HCT116 (cell line): ENCODE results near the gene B4GALNT4. TPM values are rescaled to one million over a fixed set of nuclear protein-coding genes. Genes with fewer than 3 reads are reported as not detected.
"Not testable (repeated sequence)": the region's sequence is repeated elsewhere in the genome, so short reads cannot be mapped to it uniquely, and the experiment has no call there.

ENCODE experiments used
- ATAC-seq: fragments of 200-7000 bp; cut with Tn5 transposase; 2 replicates; pipeline ENCODE4 v1.9.1; 2020; ENCODE audit warnings: mild to moderate bottlenecking, moderate library complexity
- BruUV-seq: library from RNA; stranded (reverse); fragments of 400-500 nt; replicated peaks from 2 replicates; lab custom pipeline; 2021; lab: Mats Ljungman, UMichigan
- CTCF ChIA-PET: fragments of 300-600 bp; sonication (Branson Sonifier 250); formaldehyde crosslinking; loops from one replicate; lab custom pipeline; 2021; ENCODE audit warnings: antibody characterized with exemption; lab: Charles Lee
- POLR2A ChIA-PET: fragments of 300-600, 350-600 bp; sonication (Branson Sonifier 250); formaldehyde crosslinking; loops from one replicate; lab custom pipeline; 2021; ENCODE audit warnings: antibody characterized with exemption; lab: Charles Lee
- RAD21 ChIA-PET, 2 experiments: fragments of 300-600 bp; sonication (Branson Sonifier 250); formaldehyde crosslinking; loops; one replicate each; lab custom pipeline; 2023; ENCODE audit warnings: low total read pairs in 2 of 2; ENCODE audit not compliant: uncharacterized antibody in 2 of 2, unreplicated experiment in 2 of 2, low non-redundant PET in 1 of 2; lab: Charles Lee
- DNase-seq: peaks from one replicate; pipeline ENCODE4 v3.0.0-alpha.2; 2010; ENCODE audit warnings: low read depth, low spot score
- H2AFZ ChIP-seq: fragments of 200-600 bp; shearing (Covaris generic), sonication (generic); 2 replicates; pipeline ENCODE4 v1.6.1; 2017; ENCODE audit warnings: low read depth, mixed run types, mixed read lengths, antibody characterized with exemption, low read length; ENCODE audit not compliant: poor library complexity, severe bottlenecking
- H3K27ac ChIP-seq: 2 replicates; pipeline ENCODE4 v1.5.1; 2012; ENCODE audit warnings: low read depth, low read length
- H3K27me3 ChIP-seq: fragments of 200-600 bp; sonication (generic); 2 replicates; pipeline ENCODE4 v1.6.1; 2016; ENCODE audit warnings: mixed run types, low read length, mixed read lengths; ENCODE audit not compliant: insufficient read depth
- H3K36me3 ChIP-seq, 2 experiments: fragments of 200-500 bp in 1 of 2; fragments of 200-600 bp in 1 of 2; sonication (Bioruptor generic) in 1 of 2; sonication (generic) in 1 of 2; 2 replicates each; pipeline versions ENCODE4 v1.5.1 to v1.6.1; 2014 to 2016; ENCODE audit warnings: low read length in 2 of 2, inconsistent platforms in 1 of 2, mixed read lengths in 1 of 2, mixed run types in 1 of 2; ENCODE audit not compliant: insufficient read depth in 2 of 2, control insufficient read depth in 1 of 2
- H3K4me1 ChIP-seq, 2 experiments: fragments of 200-600 bp in 1 of 2; sonication (generic) in 1 of 2; 2 replicates each; pipeline versions ENCODE4 v1.5.1 to v1.6.1; 2012 to 2017; ENCODE audit warnings: low read length in 2 of 2, inconsistent platforms in 1 of 2, mild to moderate bottlenecking in 1 of 2, mixed read lengths in 1 of 2, mixed run types in 1 of 2, moderate library complexity in 1 of 2; ENCODE audit not compliant: insufficient read depth in 2 of 2, control insufficient read depth in 1 of 2
- H3K4me2 ChIP-seq: fragments of 200-600 bp; sonication (generic); 2 replicates; pipeline ENCODE4 v1.6.1; 2017; ENCODE audit warnings: mixed run types, low read length, mixed read lengths
- H3K4me3 ChIP-seq, 2 experiments: fragments of 200-600 bp in 1 of 2; sonication (generic) in 1 of 2; replicated peaks in 1 of 2; 2 replicates each; pipeline ENCODE4 v1.5.1; 2011 to 2016; ENCODE audit warnings: low read length in 2 of 2, control low read depth in 1 of 2, low read depth in 1 of 2, mild to moderate bottlenecking in 1 of 2, mixed read lengths in 1 of 2, mixed run types in 1 of 2
- H3K79me2 ChIP-seq: fragments of 200-600 bp; sonication (generic); 2 replicates; pipeline ENCODE4 v1.6.1; 2017; ENCODE audit warnings: mild to moderate bottlenecking, mixed run types, low read length, moderate library complexity, mixed read lengths; ENCODE audit not compliant: insufficient read depth
- H3K9ac ChIP-seq: fragments of 200-600 bp; sonication (generic); 2 replicates; pipeline ENCODE4 v1.6.1; 2016; ENCODE audit warnings: low read length, mixed read lengths
- H3K9me2 ChIP-seq: fragments of 200-600 bp; sonication (generic), shearing (Covaris generic); 2 replicates; pipeline ENCODE4 v1.6.1; 2017; ENCODE audit warnings: mixed run types, mild to moderate bottlenecking, moderate library complexity; ENCODE audit not compliant: insufficient read depth
- H3K9me3 ChIP-seq, 2 experiments: fragments of 200-500 bp in 1 of 2; fragments of 200-600 bp in 1 of 2; sonication (Bioruptor generic) in 1 of 2; sonication (generic) in 1 of 2; 2 replicates each; pipeline ENCODE4 v1.6.1; 2014 to 2017; ENCODE audit warnings: low read length in 2 of 2, mixed read lengths in 2 of 2, inconsistent platforms in 1 of 2, low read depth in 1 of 2, mild to moderate bottlenecking in 1 of 2, mixed run types in 1 of 2, moderate library complexity in 1 of 2; ENCODE audit not compliant: control insufficient read depth in 1 of 2, insufficient read depth in 1 of 2
- H4K20me1 ChIP-seq: fragments of 200-600 bp; sonication (generic), shearing (Covaris generic); 2 replicates; pipeline ENCODE4 v1.6.1; 2017; ENCODE audit warnings: mixed run types, mild to moderate bottlenecking, moderate library complexity; ENCODE audit not compliant: insufficient read depth
- CBX3 ChIP-seq: IDR thresholded peaks from 2 replicates; pipeline ENCODE4 v1.6.1; 2012; ENCODE audit warnings: low read depth
- CEBPB ChIP-seq: IDR thresholded peaks from 2 replicates; pipeline ENCODE4 v1.6.1; 2012; ENCODE audit warnings: low read depth
- EZH2 ChIP-seq: fragments of 200-600 bp; sonication (generic); IDR thresholded peaks from 2 replicates; pipeline ENCODE4 v1.6.1; 2017; ENCODE audit warnings: antibody characterized with exemption, mixed run types
- FOSL1 ChIP-seq: IDR thresholded peaks from 2 replicates; pipeline ENCODE4 v1.6.1; 2012; ENCODE audit warnings: low read depth
- JUND ChIP-seq: IDR thresholded peaks from 2 replicates; pipeline ENCODE4 v1.6.1; 2012
- POLR2A ChIP-seq: IDR thresholded peaks from 2 replicates; pipeline ENCODE4 v1.7.0; 2011; ENCODE audit warnings: borderline replicate concordance; ENCODE audit not compliant: insufficient read depth, insufficient read length; ENCODE audit errors: extremely low read depth
- POLR2AphosphoS5 ChIP-seq: IDR thresholded peaks from 2 replicates; pipeline ENCODE4 v1.6.1; 2011; ENCODE audit warnings: mild to moderate bottlenecking, low read depth, low read length, moderate library complexity
- RAD21 ChIP-seq: IDR thresholded peaks from 2 replicates; pipeline ENCODE4 v1.6.1; 2012; ENCODE audit warnings: low read depth, mild to moderate bottlenecking
- SP1 ChIP-seq: IDR thresholded peaks from 2 replicates; pipeline ENCODE4 v1.6.1; 2012; ENCODE audit warnings: low read depth
- SRF ChIP-seq: IDR thresholded peaks from 2 replicates; pipeline ENCODE4 v1.6.1; 2012; ENCODE audit warnings: low read depth
- YY1 ChIP-seq: IDR thresholded peaks from 2 replicates; pipeline ENCODE4 v1.6.1; 2011; ENCODE audit warnings: low read length, low read depth, moderate library complexity, mild to moderate bottlenecking; ENCODE audit not compliant: insufficient replicate concordance; ENCODE audit errors: extremely low read depth
- ZFX ChIP-seq: fragments of 450-650 bp; IDR thresholded peaks from 2 replicates; pipeline ENCODE4 v1.6.1; 2017
- ZNF274 ChIP-seq: fragments of 200-500 bp; sonication (Bioruptor generic); IDR thresholded peaks from 2 replicates; pipeline ENCODE4 v1.6.1; 2014; ENCODE audit warnings: mild to moderate bottlenecking, low read depth, low read length, inconsistent platforms
- intact Hi-C: fragments of 100-400 bp; cut with micrococcal nuclease; formaldehyde crosslinking; loops from 2 replicates; pipeline ENCODE4 v1.10.0; 2022
- total RNA-seq: library from RNA; stranded (reverse); gene quantifications from one replicate; pipeline ENCODE4 v1.2.1, GENCODE V29; 2021; ENCODE audit not compliant: unreplicated experiment
- TF ChIP-seq, protein P1 (sequence below): IDR thresholded peaks from 2 replicates; pipeline ENCODE4 v1.6.1; 2011; ENCODE audit warnings: mild to moderate bottlenecking, low read length, moderate library complexity; ENCODE audit not compliant: insufficient replicate concordance; ENCODE audit errors: extremely low read depth
- TF ChIP-seq, protein P2 (sequence below), 3 experiments: fragments of 200-600 bp in 1 of 3; sonication (generic) in 1 of 3; IDR thresholded peaks in 2 of 3; conservative IDR thresholded peaks in 1 of 3; 2 replicates each; pipeline ENCODE4 v1.5.1; 2012 to 2017; ENCODE audit warnings: low read depth in 2 of 3, low read length in 2 of 3, antibody characterized with exemption in 1 of 3, borderline replicate concordance in 1 of 3, control low read depth in 1 of 3, mild to moderate bottlenecking in 1 of 3, mixed read lengths in 1 of 3, mixed run types in 1 of 3, moderate library complexity in 1 of 3; ENCODE audit not compliant: insufficient read depth in 1 of 3
- TF ChIP-seq, protein P3 (sequence below): IDR thresholded peaks from 2 replicates; pipeline ENCODE4 v1.6.1; 2012

Gene B4GALNT4
- total RNA-seq, 1 experiment from 2014 or later = 54.3 TPM

DNA sequence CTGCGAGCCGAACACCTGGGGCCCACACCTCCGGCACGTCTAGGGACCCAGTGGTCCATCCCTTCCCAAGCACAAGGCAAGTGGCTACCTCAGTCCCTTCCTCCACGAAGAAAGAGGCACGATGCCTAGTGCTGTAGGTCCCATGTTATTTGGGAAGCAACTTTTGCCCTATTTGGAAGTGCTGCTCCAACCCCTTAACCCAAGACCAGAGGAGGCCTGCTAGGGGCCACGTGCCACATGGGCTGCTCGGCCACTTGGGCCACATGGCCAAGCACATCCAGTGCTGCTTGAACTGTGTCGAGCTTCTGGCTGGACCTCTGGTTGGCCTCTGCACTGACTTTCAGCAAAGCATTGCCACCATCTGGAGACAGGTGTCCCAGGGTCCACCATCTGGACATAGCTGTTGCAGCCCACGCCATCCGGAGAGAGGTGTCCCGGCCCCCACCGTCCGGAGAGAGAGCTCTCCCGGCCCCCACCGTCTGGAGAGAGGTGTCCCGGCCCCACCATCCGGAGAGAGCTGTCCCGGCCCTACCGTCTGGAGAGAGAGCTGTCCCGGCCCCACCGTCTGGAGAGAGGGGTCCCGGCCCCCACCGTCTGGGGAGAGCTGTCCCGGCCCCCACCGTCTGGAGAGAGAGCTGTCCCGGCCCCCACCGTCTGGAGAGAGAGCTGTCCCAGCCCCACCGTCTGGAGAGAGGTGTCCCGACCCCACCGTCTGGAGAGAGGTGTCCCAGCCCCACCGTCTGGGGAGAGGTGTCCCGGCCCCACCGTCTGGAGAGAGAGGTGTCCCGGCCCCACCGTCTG is 6.5 kb upstream of the B4GALNT4 start:
- peaks cover 0 to 7% of the 10 kb centered on the region in 2 experiments; a peak in 1 of 4 replicates for H3K4me1 ChIP-seq
- ChIA-PET RAD21 (interaction anchor here in 1 of 2 experiments (1.0 kb wide), 1 partner anchor 8 kb away, joined by 3 read pairs; no protein-coding TSS in a partner anchor), CTCF (interaction anchor here (1.1 to 1.7 kb wide), 2 partner anchors 27 to 57 kb away, joined by 4 to 7 read pairs; no protein-coding TSS in a partner anchor), POLR2A (no interaction called here)
- peaks cover 8% of the 10 kb centered on the region in 2 experiments; a peak in 2 of 4 replicates for H3K9me3 ChIP-seq
- no peaks in the 10 kb centered on the region for H3K36me3 ChIP-seq
- no peak overlapping the region for H3K9ac ChIP-seq
- no peak overlapping the region for H3K4me3 ChIP-seq
- no peak overlapping the region for H2AFZ ChIP-seq
- no peaks in the 10 kb centered on the region for H4K20me1 ChIP-seq
- no peak overlapping the region for H3K4me2 ChIP-seq
- H3K27ac ChIP-seq = no peak overlapping the region
- no peak for DNase-seq
- H3K27me3 ChIP-seq = no peaks in the 10 kb centered on the region
- intact Hi-C loops = no loop called here
- H3K79me2 ChIP-seq = no peaks in the 10 kb centered on the region
- no peak for ATAC-seq
- no peak for TF ChIP-seq POLR2AphosphoS5
- no peak for TF ChIP-seq POLR2A
- TF ChIP-seq SRF = no peak
- no peak for TF ChIP-seq ZFX
- TF ChIP-seq YY1 = no peak
- TF ChIP-seq, protein P1, sequence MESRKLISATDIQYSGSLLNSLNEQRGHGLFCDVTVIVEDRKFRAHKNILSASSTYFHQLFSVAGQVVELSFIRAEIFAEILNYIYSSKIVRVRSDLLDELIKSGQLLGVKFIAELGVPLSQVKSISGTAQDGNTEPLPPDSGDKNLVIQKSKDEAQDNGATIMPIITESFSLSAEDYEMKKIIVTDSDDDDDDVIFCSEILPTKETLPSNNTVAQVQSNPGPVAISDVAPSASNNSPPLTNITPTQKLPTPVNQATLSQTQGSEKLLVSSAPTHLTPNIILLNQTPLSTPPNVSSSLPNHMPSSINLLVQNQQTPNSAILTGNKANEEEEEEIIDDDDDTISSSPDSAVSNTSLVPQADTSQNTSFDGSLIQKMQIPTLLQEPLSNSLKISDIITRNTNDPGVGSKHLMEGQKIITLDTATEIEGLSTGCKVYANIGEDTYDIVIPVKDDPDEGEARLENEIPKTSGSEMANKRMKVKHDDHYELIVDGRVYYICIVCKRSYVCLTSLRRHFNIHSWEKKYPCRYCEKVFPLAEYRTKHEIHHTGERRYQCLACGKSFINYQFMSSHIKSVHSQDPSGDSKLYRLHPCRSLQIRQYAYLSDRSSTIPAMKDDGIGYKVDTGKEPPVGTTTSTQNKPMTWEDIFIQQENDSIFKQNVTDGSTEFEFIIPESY = no peak
- TF ChIP-seq, protein P2, sequence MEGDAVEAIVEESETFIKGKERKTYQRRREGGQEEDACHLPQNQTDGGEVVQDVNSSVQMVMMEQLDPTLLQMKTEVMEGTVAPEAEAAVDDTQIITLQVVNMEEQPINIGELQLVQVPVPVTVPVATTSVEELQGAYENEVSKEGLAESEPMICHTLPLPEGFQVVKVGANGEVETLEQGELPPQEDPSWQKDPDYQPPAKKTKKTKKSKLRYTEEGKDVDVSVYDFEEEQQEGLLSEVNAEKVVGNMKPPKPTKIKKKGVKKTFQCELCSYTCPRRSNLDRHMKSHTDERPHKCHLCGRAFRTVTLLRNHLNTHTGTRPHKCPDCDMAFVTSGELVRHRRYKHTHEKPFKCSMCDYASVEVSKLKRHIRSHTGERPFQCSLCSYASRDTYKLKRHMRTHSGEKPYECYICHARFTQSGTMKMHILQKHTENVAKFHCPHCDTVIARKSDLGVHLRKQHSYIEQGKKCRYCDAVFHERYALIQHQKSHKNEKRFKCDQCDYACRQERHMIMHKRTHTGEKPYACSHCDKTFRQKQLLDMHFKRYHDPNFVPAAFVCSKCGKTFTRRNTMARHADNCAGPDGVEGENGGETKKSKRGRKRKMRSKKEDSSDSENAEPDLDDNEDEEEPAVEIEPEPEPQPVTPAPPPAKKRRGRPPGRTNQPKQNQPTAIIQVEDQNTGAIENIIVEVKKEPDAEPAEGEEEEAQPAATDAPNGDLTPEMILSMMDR (IDR thresholded peaks at IDR 0.05 in 2 of 3, conservative IDR thresholded peaks at IDR 0.05 in 1 of 3; ENCODE audit: borderline replicate concordance in 1 of 3, insufficient read depth in 1 of 3, low read depth in 2 of 3, low read length in 2 of 3) = no peak
- TF ChIP-seq SP1 = no peak
- no peak for TF ChIP-seq CBX3
- TF ChIP-seq, protein P3, sequence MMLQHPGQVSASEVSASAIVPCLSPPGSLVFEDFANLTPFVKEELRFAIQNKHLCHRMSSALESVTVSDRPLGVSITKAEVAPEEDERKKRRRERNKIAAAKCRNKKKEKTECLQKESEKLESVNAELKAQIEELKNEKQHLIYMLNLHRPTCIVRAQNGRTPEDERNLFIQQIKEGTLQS = no peak
- TF ChIP-seq ZNF274 = no peak
- no peak for TF ChIP-seq RAD21
- TF ChIP-seq EZH2 = no peak
- no peak for TF ChIP-seq FOSL1
- TF ChIP-seq JUND = no peak
- TF ChIP-seq CEBPB = no peak
- no peaks in the 10 kb centered on the region for H3K9me2 ChIP-seq
- BruUV-seq = no TSS peak

DNA sequence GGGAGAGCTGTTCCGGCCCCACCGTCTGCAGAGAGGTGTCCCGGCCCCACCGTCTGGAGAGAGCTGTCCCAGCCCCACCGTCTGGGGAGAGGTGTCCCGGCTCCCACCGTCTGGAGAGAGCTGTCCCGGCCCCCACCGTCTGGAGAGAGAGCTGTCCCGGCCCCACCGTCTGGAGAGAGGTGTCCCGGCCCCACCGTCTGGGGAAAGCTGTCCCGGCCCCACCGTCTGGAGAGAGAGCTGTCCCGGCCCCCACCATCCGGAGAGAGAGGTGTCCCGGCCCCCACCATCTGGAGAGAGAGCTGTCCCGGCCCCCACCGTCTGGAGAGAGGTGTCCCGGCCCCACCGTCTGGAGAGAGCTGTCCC is 5.9 kb upstream of the B4GALNT4 start:
- CTCF ChIA-PET = interaction anchor here (1.3 kb wide), 1 partner anchor 113 kb away, joined by 3 read pairs; no protein-coding TSS in a partner anchor

More for the DNA sequence above, 5.9 kb upstream of the B4GALNT4 start:
- H3K79me2 ChIP-seq, H3K27me3 ChIP-seq, DNase-seq, ATAC-seq, RAD21 ChIA-PET, H3K27ac ChIP-seq, H4K20me1 ChIP-seq, H3K4me1 ChIP-seq, H3K4me3 ChIP-seq, H3K9me2 ChIP-seq, POLR2A ChIA-PET, H3K9me3 ChIP-seq, H3K36me3 ChIP-seq, H3K4me2 ChIP-seq, H2AFZ ChIP-seq, BruUV-seq, intact Hi-C loops, H3K9ac ChIP-seq: not testable (repeated sequence)
